ENCODE results near the gene HMOX1.

- TF ChIP-seq CTCF (IDR thresholded peaks at IDR 0.05; ENCODE audit: low read length) (no peak), EZH2 (optimal IDR thresholded peaks at IDR 0.05; ENCODE audit: low read depth, low read length) (no peak), EZH2phosphoT487 (IDR thresholded peaks at IDR 0.05; ENCODE audit: low read length) (no peak)
Observed at GRCh38 chr22:35343664-35344550, 37.0 kb upstream of the HMOX1 start.

All from MM.1S (cell line).